HCT116 (cell line): ENCODE results near the gene FAM162B. TPM values are rescaled to one million over a fixed set of nuclear protein-coding genes. Genes with fewer than 3 reads are reported as not detected.
"Not testable (repeated sequence)": the region's sequence is repeated elsewhere in the genome, so short reads cannot be mapped to it uniquely, and the experiment has no call there.

Source experiments
- ATAC-seq: fragments of 200-7000 bp; cut with Tn5 transposase; 2 replicates; pipeline ENCODE4 v1.9.1; 2020; ENCODE audit warnings: mild to moderate bottlenecking, moderate library complexity
- BruUV-seq: library from RNA; stranded (reverse); fragments of 400-500 nt; replicated peaks from 2 replicates; lab custom pipeline; 2021; lab: Mats Ljungman, UMichigan
- CTCF ChIA-PET: fragments of 300-600 bp; sonication (Branson Sonifier 250); formaldehyde crosslinking; loops from one replicate; lab custom pipeline; 2021; ENCODE audit warnings: antibody characterized with exemption; lab: Charles Lee
- POLR2A ChIA-PET: fragments of 300-600, 350-600 bp; sonication (Branson Sonifier 250); formaldehyde crosslinking; loops from one replicate; lab custom pipeline; 2021; ENCODE audit warnings: antibody characterized with exemption; lab: Charles Lee
- RAD21 ChIA-PET, 2 experiments: fragments of 300-600 bp; sonication (Branson Sonifier 250); formaldehyde crosslinking; loops; one replicate each; lab custom pipeline; 2023; ENCODE audit warnings: low total read pairs in 2 of 2; ENCODE audit not compliant: uncharacterized antibody in 2 of 2, unreplicated experiment in 2 of 2, low non-redundant PET in 1 of 2; lab: Charles Lee
- DNase-seq: peaks from one replicate; pipeline ENCODE4 v3.0.0-alpha.2; 2010; ENCODE audit warnings: low read depth, low spot score
- H2AFZ ChIP-seq: fragments of 200-600 bp; shearing (Covaris generic), sonication (generic); 2 replicates; pipeline ENCODE4 v1.6.1; 2017; ENCODE audit warnings: low read depth, mixed run types, mixed read lengths, antibody characterized with exemption, low read length; ENCODE audit not compliant: poor library complexity, severe bottlenecking
- H3K27ac ChIP-seq: 2 replicates; pipeline ENCODE4 v1.5.1; 2012; ENCODE audit warnings: low read depth, low read length
- H3K27me3 ChIP-seq: fragments of 200-600 bp; sonication (generic); 2 replicates; pipeline ENCODE4 v1.6.1; 2016; ENCODE audit warnings: mixed run types, low read length, mixed read lengths; ENCODE audit not compliant: insufficient read depth
- H3K36me3 ChIP-seq, 2 experiments: fragments of 200-500 bp in 1 of 2; fragments of 200-600 bp in 1 of 2; sonication (Bioruptor generic) in 1 of 2; sonication (generic) in 1 of 2; 2 replicates each; pipeline versions ENCODE4 v1.5.1 to v1.6.1; 2014 to 2016; ENCODE audit warnings: low read length in 2 of 2, inconsistent platforms in 1 of 2, mixed read lengths in 1 of 2, mixed run types in 1 of 2; ENCODE audit not compliant: insufficient read depth in 2 of 2, control insufficient read depth in 1 of 2
- H3K4me1 ChIP-seq, 2 experiments: fragments of 200-600 bp in 1 of 2; sonication (generic) in 1 of 2; 2 replicates each; pipeline versions ENCODE4 v1.5.1 to v1.6.1; 2012 to 2017; ENCODE audit warnings: low read length in 2 of 2, inconsistent platforms in 1 of 2, mild to moderate bottlenecking in 1 of 2, mixed read lengths in 1 of 2, mixed run types in 1 of 2, moderate library complexity in 1 of 2; ENCODE audit not compliant: insufficient read depth in 2 of 2, control insufficient read depth in 1 of 2
- H3K4me2 ChIP-seq: fragments of 200-600 bp; sonication (generic); 2 replicates; pipeline ENCODE4 v1.6.1; 2017; ENCODE audit warnings: mixed run types, low read length, mixed read lengths
- H3K4me3 ChIP-seq, 2 experiments: fragments of 200-600 bp in 1 of 2; sonication (generic) in 1 of 2; replicated peaks in 1 of 2; 2 replicates each; pipeline ENCODE4 v1.5.1; 2011 to 2016; ENCODE audit warnings: low read length in 2 of 2, control low read depth in 1 of 2, low read depth in 1 of 2, mild to moderate bottlenecking in 1 of 2, mixed read lengths in 1 of 2, mixed run types in 1 of 2
- H3K79me2 ChIP-seq: fragments of 200-600 bp; sonication (generic); 2 replicates; pipeline ENCODE4 v1.6.1; 2017; ENCODE audit warnings: mild to moderate bottlenecking, mixed run types, low read length, moderate library complexity, mixed read lengths; ENCODE audit not compliant: insufficient read depth
- H3K9ac ChIP-seq: fragments of 200-600 bp; sonication (generic); 2 replicates; pipeline ENCODE4 v1.6.1; 2016; ENCODE audit warnings: low read length, mixed read lengths
- H3K9me2 ChIP-seq: fragments of 200-600 bp; sonication (generic), shearing (Covaris generic); 2 replicates; pipeline ENCODE4 v1.6.1; 2017; ENCODE audit warnings: mixed run types, mild to moderate bottlenecking, moderate library complexity; ENCODE audit not compliant: insufficient read depth
- H3K9me3 ChIP-seq, 2 experiments: fragments of 200-500 bp in 1 of 2; fragments of 200-600 bp in 1 of 2; sonication (Bioruptor generic) in 1 of 2; sonication (generic) in 1 of 2; 2 replicates each; pipeline ENCODE4 v1.6.1; 2014 to 2017; ENCODE audit warnings: low read length in 2 of 2, mixed read lengths in 2 of 2, inconsistent platforms in 1 of 2, low read depth in 1 of 2, mild to moderate bottlenecking in 1 of 2, mixed run types in 1 of 2, moderate library complexity in 1 of 2; ENCODE audit not compliant: control insufficient read depth in 1 of 2, insufficient read depth in 1 of 2
- H4K20me1 ChIP-seq: fragments of 200-600 bp; sonication (generic), shearing (Covaris generic); 2 replicates; pipeline ENCODE4 v1.6.1; 2017; ENCODE audit warnings: mixed run types, mild to moderate bottlenecking, moderate library complexity; ENCODE audit not compliant: insufficient read depth
- CEBPB ChIP-seq: IDR thresholded peaks from 2 replicates; pipeline ENCODE4 v1.6.1; 2012; ENCODE audit warnings: low read depth
- EGR1 ChIP-seq: IDR thresholded peaks from 2 replicates; pipeline ENCODE4 v1.6.1; 2012; ENCODE audit warnings: low read depth
- EZH2 ChIP-seq: fragments of 200-600 bp; sonication (generic); IDR thresholded peaks from 2 replicates; pipeline ENCODE4 v1.6.1; 2017; ENCODE audit warnings: antibody characterized with exemption, mixed run types
- POLR2A ChIP-seq: IDR thresholded peaks from 2 replicates; pipeline ENCODE4 v1.7.0; 2011; ENCODE audit warnings: borderline replicate concordance; ENCODE audit not compliant: insufficient read depth, insufficient read length; ENCODE audit errors: extremely low read depth
- POLR2AphosphoS5 ChIP-seq: IDR thresholded peaks from 2 replicates; pipeline ENCODE4 v1.6.1; 2011; ENCODE audit warnings: mild to moderate bottlenecking, low read depth, low read length, moderate library complexity
- RAD21 ChIP-seq: IDR thresholded peaks from 2 replicates; pipeline ENCODE4 v1.6.1; 2012; ENCODE audit warnings: low read depth, mild to moderate bottlenecking
- SRF ChIP-seq: IDR thresholded peaks from 2 replicates; pipeline ENCODE4 v1.6.1; 2012; ENCODE audit warnings: low read depth
- TCF7L2 ChIP-seq: IDR thresholded peaks from 2 replicates; pipeline ENCODE4 v1.7.0; 2011; ENCODE audit warnings: borderline replicate concordance, inconsistent platforms; ENCODE audit not compliant: insufficient read depth, insufficient read length; ENCODE audit errors: extremely low read depth
- YY1 ChIP-seq: IDR thresholded peaks from 2 replicates; pipeline ENCODE4 v1.6.1; 2011; ENCODE audit warnings: low read length, low read depth, moderate library complexity, mild to moderate bottlenecking; ENCODE audit not compliant: insufficient replicate concordance; ENCODE audit errors: extremely low read depth
- intact Hi-C: fragments of 100-400 bp; cut with micrococcal nuclease; formaldehyde crosslinking; loops from 2 replicates; pipeline ENCODE4 v1.10.0; 2022
- total RNA-seq: library from RNA; stranded (reverse); gene quantifications from one replicate; pipeline ENCODE4 v1.2.1, GENCODE V29; 2021; ENCODE audit not compliant: unreplicated experiment
- TF ChIP-seq, protein P1 (sequence below): IDR thresholded peaks from 2 replicates; pipeline ENCODE4 v1.6.1; 2012

Gene FAM162B
- total RNA-seq, 1 experiment from 2014 or later = not detected

DNA sequence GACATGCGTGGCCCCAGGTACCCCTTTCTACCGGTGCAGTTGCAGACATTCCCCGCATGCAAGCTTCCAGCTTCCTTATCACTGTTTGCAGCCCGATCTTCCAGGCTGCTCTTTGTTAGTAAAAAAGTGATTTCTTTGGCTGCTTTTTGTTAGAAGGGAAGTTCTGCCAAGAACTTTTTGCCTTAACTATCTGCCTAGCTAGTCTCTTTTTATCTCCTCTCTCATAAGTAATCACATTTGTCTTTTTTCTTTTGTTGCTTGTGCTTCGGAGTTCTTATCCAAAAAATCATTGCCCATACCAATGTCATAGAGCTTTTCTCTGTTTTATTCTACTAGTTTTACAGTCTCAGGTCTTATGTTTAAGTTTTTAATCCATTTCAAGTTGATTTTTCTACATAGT lies 20.3 kb downstream of the FAM162B start (continued):
- TF ChIP-seq POLR2AphosphoS5 (no peak), POLR2A (no peak)
- TF ChIP-seq, protein P1, sequence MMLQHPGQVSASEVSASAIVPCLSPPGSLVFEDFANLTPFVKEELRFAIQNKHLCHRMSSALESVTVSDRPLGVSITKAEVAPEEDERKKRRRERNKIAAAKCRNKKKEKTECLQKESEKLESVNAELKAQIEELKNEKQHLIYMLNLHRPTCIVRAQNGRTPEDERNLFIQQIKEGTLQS = no peak
- TF ChIP-seq, all 23 proteins: peak for 0

DNA sequence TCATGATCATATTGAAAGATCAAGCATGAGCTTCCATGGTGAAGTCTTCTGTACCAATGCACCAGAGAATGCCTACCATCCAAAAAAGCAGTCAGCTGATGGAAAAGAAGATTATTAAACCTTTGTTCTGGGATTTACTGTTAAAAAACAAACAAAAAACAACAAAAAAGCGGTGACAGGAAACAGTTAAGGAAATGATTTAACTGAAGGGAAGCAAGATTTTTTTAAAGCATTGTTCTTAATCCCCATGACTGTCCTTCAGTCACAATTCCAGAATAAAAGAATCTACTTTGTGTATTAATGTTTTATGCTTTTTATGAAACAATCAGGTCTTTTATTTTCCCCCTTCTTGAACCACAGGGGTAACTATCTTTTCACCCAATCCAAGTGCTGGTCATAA lies 23.9 kb downstream of the FAM162B start:
- no peak for TF ChIP-seq TCF7L2
- no peak for TF ChIP-seq POLR2AphosphoS5
- no peak for TF ChIP-seq CEBPB
- TF ChIP-seq SRF = no peak
- TF ChIP-seq EZH2 = no peak
- no peak for TF ChIP-seq RAD21
- TF ChIP-seq YY1 = no peak
- no peak for TF ChIP-seq EGR1
- Histone ChIP-seq H3K9me2 (no peaks in the 10 kb centered on the region), H3K4me3 (no peak overlapping the region), H4K20me1 (no peaks in the 10 kb centered on the region), H3K27ac (no peak overlapping the region), H3K9me3 (no peaks in the 10 kb centered on the region), H3K27me3 (no peaks in the 10 kb centered on the region), H2AFZ (no peak overlapping the region), H3K79me2 (no peaks in the 10 kb centered on the region), H3K36me3 (no peaks in the 10 kb centered on the region), H3K4me2 (no peak overlapping the region), H3K9ac (no peak overlapping the region), H3K4me1 (no peaks in the 10 kb centered on the region)
- ATAC-seq (no peak), DNase-seq (no peak)
- intact Hi-C loops = no loop called here
- BruUV-seq = no TSS peak
- ChIA-PET CTCF (no interaction called here), RAD21 (no interaction called here), POLR2A (no interaction called here)

DNA sequence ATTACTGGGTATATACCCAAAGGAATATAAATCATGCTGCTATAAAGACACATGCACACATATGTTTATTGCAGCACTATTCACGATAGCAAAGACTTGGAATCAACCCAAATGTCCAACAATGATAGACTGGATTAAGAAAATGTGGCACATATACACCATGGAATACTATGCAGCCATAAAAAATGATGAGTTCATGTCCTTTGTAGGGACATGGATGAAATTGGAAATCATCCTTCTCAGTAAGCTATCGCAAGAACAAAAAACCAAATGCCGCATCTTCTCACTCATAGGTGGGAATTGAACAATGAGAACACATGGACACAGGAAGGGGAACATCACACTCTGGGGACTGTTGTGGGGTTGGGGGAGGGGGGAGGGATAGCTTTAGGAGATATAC lies 25.0 kb downstream of the FAM162B start:
- intact Hi-C loops, RAD21 ChIA-PET, H3K9me2 ChIP-seq, CTCF ChIA-PET, H3K79me2 ChIP-seq, DNase-seq, H3K9ac ChIP-seq, POLR2A ChIA-PET, H3K4me2 ChIP-seq, H3K4me1 ChIP-seq, H3K27ac ChIP-seq, ATAC-seq, H3K4me3 ChIP-seq, H4K20me1 ChIP-seq, H3K36me3 ChIP-seq, H3K9me3 ChIP-seq, H2AFZ ChIP-seq, H3K27me3 ChIP-seq, BruUV-seq: not testable (repeated sequence)
